ENCODE data around the gene PIP4K2A.

GRCh38 chr10:22717728-22718127 is 3.4 kb upstream of the PIP4K2A start:
- no peak for TF ChIP-seq FOXP2 (optimal IDR thresholded peaks at IDR 0.05; ENCODE audit: control extremely low read depth, extremely low read length, insufficient read depth)
- TF ChIP-seq EZH2 (IDR thresholded peaks at IDR 0.05), result no peak

All from SK-N-MC (cell line).